Skeletal muscle tissue (tissue), 4 donors: ENCODE measurements around the gene ZNF24. TPM values are rescaled to one million over a fixed set of nuclear protein-coding genes. Genes with fewer than 3 reads are reported as not detected.

Experiments used
- H3K27ac ChIP-seq: one replicate; pipeline ENCODE4 v1.7.0; 2013; ENCODE audit warnings: mild to moderate bottlenecking, low read depth, low read length, inconsistent platforms
- H3K27me3 ChIP-seq, 3 donors: one replicate each; pipeline ENCODE4 v1.7.0; 2013; ENCODE audit warnings: low read length in 3 of 3; ENCODE audit not compliant: control insufficient read depth in 3 of 3, insufficient read depth in 3 of 3
- H3K36me3 ChIP-seq, 3 donors: one replicate each; pipeline ENCODE4 v1.7.0; 2013; ENCODE audit warnings: low read length in 3 of 3; ENCODE audit not compliant: control insufficient read depth in 3 of 3, insufficient read depth in 3 of 3
- H3K4me1 ChIP-seq, 3 donors: one replicate each; pipeline ENCODE4 v1.7.0; 2013; ENCODE audit warnings: low read length in 3 of 3, mild to moderate bottlenecking in 3 of 3; ENCODE audit not compliant: control insufficient read depth in 3 of 3, insufficient read depth in 3 of 3
- H3K4me3 ChIP-seq, 3 donors: one replicate each; pipeline ENCODE4 v1.7.0; 2013; ENCODE audit warnings: low read length in 3 of 3
- H3K9ac ChIP-seq, 3 donors: one replicate each; pipeline ENCODE4 v1.7.0; 2013; ENCODE audit warnings: low read length in 3 of 3, mild to moderate bottlenecking in 3 of 3, moderate library complexity in 2 of 3, low read depth in 1 of 3
- H3K9me3 ChIP-seq, 3 donors: one replicate each; pipeline ENCODE4 v1.7.0; 2013; ENCODE audit warnings: low read length in 3 of 3; ENCODE audit not compliant: control insufficient read depth in 3 of 3
- total RNA-seq: library from RNA; depleted of rRNA; stranded (reverse); fragments of >200 nt; gene quantifications from one replicate; pipeline ENCODE4 v1.2.3, GENCODE V29; 2014
- donor health status: Osteomylitis.

Gene ZNF24
- total RNA-seq, 1 donor from 2014 or later, result 27.1 TPM

DNA sequence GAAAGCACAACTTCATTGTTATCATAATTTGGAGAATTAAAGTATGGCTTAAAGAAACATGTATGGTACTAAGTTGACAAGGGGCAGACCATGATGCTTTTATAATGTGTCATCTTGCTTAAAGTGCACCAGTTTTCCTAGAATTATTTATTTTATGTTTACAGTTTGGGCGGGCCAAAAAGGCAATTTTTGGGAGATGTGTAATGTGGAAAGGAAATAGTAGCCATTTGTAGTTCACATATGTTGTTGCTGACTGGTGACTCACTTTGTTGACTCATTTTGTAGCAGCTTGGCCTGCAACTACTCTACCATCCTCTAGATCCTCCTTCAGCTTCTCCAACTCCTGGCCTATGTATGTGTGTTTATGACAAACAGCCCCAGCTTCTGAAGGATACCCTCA lies 61.9 kb downstream of the ZNF24 start:
- Histone ChIP-seq H3K9me3 (no peaks in the 10 kb centered on the region), H3K36me3 (peaks cover 0 to 11% (median 7%) of the 10 kb centered on the region in 3 donors), H3K9ac (no peak overlapping the region), H3K4me3 (no peak overlapping the region), H3K4me1 (no peaks in the 10 kb centered on the region), H3K27me3 (no peaks in the 10 kb centered on the region), H3K27ac (no peak overlapping the region)

Other genes starting within 250 kb of the ZNF24 start
- 18.3 TPM for gene ZNF397, start 103.4 kb downstream of the ZNF24 start, total RNA-seq
- gene ZSCAN30, start 54.2 kb downstream of the ZNF24 start, total RNA-seq, result 8.9 TPM
- 1.6 TPM for gene ZNF396, start 32.9 kb upstream of the ZNF24 start, total RNA-seq
- 4.7 TPM for gene INO80C, start 153.5 kb upstream of the ZNF24 start, total RNA-seq
- 60.0 TPM for gene GALNT1, start 237.3 kb upstream of the ZNF24 start, total RNA-seq